HG02870 (cell line): ENCODE data around the gene KCNQ1OT1.

Source experiments
- ATAC-seq: cut with Tn5 transposase; IDR thresholded peaks from one replicate; pipeline ENCODE4 v1.9.1; 2021; ENCODE audit warnings: mild to moderate bottlenecking, moderate library complexity; ENCODE audit not compliant: unreplicated experiment

Gene KCNQ1OT1

DNA sequence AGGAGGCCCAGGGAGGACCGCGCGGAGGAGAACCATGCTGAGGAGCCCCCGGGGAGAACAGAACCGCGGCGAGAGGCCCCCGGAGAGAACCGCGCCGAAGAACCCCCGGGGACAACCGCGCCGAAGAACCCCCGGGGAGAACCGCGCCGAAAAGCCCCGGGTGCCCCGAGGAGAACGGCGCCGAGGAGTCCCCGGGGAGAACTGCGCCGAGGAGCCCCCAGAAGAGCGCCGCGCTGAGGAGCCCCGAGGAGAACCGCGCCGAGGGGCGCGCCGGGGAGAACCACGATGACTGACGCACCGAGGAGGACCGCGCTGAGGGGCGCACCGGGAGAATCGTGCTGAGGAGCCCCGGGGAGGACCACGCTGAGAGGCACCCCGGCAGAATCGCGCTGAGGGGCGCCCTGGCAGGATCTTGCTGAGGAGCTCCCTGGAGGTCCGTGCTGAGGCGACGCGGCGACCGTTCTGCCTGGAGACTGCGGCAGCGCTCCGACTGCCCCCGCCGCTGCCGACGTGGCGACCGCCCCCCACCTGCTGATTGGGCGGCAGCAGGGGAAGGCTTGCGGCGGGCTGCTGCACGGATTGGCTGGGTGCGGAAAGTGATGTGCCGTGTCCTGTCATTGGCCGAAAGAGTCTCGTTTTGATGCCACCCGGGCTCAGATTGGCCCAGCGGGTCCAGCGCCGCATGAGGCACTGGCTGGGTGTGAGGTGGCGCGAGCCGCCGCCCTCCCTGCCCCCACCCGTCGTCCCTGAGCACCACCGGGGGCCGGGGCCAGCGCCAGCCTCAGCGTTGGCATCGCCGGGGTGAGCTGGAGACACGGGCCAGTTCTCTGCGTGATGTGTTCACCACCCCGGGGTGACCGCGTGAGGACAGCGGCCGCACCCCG is at the start of gene KCNQ1OT1:
TSS of gene KCNQ1OT1 (minus strand) at position 464 of the 884 bp plus-strand sequence.
- peak; percentile 90 for ATAC-seq

DNA sequence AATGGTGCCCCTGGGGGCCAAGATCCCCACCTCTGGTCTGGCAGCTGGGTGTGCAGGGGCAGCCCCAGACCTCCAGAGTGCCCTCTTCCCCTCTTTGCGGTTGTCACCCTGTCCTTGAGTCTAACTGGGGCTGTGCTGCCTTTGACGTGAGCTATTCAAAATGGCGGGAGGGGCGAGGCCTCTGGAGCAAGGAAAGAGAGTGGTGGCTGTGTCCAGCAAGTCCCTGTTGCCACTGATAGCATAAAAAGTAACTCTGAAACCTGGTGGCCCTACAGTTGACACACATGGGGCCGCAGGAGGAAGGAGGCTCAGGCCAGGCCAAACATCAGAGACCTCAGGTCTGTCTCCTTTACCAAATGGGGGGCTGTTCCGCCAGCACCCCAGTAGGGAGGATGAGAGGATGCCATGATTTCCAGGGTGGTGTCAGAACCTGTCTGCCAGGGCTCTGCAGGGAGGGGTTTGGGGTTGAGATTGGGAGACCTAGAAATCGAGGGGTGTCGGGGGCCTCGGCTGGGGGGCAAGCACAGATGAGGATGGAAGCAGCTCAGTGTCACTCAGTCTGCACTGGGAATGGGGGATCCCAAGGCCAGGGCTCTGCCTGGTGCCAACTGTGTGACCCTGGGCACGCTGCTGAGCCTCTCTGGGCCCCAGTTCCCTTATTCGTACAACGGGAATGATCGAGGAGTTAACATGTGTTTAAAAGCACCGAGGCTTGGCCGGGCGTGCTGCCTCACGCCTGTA is 49.2 kb upstream of the KCNQ1OT1 start:
- ATAC-seq: no peak

DNA sequence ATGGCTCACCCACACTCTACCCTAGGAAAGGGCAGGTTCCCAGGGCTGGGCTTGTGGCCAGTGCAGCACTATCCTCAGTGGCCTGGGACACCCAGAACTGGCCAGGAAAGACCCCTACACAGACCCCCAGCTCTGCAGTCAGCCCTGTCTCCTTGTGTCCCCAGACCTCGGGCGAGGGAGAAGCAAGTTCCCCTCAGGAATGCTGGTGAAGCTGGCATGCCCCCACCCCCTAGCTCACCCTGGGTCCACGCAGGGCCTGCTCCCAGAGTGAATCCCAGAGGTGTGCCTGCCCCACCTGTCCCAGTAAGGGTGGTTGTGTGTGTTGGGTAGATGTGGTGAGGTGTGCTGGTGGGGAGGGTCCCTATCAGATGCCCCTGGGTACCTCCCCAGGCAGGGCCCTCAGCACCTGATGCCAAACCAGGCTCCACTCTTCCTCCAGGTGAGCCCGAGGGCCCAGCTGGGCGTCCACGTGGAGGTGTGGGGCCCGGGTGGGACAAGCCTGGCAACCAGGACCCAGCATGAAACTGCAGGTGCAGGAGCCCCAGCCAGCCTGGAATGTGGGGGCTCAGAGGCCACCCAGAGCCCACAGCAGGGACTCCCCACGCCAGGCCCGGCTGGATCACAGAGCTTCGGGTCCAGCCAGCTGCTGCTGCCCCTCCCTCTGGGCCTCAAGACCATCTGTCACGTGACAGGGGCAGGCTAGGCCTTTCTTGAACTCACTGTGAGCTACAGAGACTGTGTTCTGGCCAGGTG is 48.4 kb upstream of the KCNQ1OT1 start:
- ATAC-seq: no peak

DNA sequence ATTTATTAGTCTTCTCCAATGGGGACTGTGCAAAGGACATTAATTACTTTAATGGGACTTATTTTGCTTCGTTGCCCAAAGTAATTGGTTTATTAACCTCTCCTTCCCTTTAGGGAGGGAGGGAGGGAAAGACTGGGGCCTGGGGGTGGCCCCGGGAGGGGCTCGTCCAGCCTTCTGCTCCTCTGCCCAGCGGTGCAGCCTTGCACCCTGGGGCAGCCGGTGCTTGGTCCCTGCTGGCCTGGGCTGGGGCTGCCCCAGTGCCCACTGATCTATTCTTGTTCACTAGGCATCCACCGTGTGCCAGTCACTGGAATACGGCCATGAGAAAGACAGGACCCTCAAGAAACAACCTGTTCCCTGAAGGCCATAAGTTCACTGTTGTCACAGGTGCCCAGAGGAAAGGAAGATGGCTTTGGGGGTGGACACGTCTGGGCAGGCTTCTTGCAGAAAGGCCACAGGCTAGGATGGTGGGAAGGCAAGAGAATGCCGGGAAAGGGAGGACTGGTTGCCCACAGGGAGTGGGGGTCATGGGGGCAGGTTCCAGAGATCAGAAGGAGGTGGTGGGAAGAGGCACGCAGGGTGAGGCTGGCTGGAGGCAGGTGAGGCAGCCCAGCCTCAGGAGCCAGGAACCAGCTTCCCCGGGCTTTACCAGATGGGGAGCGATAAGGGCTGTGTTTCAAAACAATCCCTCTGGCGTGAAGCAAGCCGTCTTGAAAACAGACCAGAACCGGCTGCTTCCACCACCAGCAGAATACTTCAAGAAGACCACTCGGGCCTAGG is 47.6 kb upstream of the KCNQ1OT1 start:
- ATAC-seq: no peak

DNA sequence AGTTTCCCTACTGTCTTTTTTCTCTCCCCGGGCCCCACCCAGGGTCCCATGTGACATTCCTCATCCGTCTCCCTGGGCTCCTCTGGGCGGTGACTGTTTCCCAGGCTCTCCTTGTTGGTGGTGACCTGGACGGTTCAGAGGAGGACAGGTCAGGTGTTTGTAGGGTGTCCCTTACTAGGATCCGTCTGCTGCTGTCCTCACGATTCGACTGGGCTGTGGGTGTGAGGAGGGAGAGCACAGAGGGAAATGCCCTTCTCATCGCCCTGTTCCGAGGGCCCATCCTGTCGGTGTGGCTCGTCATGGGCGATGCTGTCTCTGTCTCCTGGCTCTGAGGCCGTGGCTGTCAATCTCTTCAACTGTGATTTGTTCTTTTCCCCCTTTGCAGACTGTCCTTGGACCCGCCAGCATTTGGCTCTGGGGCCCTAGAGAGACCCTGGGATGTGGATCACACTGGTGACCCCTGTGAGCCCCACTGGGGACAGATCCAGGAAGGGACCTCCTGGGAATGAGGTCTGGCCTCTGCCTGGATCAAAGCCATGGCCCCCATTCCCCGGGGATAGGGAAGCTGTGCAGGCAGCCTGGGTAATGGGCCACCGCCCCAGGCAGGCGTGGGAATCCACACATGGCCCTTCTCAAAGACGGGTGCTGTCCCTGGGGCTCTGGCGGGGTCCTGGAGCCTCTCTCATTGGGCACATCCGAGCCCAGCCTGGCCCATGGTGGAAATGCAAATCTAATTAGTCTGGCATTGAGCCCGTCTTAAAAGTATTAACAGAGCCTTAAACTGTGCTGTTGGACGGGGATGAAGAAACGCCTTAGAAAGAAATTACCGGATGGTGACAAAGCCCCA is 46.8 kb upstream of the KCNQ1OT1 start:
- no peak for ATAC-seq

DNA sequence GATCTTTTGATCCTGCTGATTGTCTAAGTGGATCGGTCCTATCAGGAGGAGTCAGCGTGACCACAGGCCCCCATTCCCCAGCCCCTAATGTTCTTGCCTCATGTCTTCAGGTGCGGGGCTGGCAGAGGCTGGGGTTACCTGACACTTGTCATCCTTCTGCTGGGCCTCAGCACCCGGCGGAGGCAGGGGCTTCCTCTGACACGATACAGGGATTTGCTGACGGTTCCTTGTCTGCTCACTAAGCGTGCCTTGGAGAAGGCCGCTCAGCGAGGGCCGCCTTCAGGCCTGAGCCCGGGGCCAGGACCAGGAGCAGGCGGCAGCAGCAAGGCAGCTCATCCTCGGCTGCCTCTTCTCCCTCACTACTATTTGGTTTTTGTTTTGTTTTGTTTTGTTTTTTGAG is 45.7 kb upstream of the KCNQ1OT1 start:
- no peak for ATAC-seq

DNA sequence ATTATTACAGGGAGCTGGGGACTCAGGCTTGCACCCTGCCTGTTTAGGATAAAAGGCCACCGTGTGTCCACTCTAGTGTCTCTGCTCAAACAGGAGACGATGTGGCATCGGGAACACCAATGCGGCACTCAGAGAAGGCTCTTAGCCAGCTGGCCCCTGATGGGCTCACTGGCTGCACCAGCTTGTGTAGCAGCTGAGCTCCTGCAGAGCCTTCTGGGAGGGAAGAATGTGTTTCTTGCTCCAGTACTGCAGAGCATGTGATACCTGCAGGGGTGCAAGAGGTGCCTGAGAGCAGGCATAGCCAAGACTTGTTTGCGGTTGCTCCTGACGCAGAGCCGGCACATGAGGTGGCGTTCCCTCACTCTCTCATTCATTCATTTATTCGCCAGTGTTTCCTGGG is 44.4 kb upstream of the KCNQ1OT1 start:
- ATAC-seq: no peak

DNA sequence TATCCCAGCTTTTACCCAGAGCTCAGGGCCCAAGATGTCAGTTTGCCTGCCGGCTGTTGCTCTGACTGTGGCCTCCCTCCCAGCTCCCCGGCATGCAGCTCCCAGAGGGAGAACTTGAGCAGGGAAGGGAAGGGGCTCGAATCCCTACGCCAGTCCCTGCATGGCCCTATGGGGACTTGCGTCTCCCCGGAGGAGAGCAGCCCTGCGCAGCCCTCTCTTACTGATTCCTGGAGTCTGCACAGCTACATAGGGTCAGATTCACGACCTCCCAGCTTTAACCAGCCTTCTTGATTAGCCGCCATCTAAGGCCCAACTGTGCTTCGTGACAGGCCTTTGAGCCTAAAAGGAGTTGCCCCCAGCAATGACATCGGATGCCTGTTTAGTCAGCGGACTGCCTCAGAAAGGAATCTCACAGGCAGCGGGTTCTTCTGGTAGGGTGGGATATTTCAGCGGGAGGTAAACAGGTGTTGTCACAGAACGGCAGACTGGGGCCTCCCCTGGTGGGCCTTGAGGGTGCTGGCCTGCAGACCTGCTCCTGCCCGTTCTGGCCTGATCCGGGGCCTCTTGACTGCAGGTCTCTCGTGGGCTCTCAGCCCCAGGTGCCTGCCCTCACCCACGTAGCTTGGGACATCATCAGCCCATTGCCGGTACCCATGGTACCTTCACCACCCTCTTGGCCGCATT is 43.8 kb upstream of the KCNQ1OT1 start:
- no peak for ATAC-seq

DNA sequence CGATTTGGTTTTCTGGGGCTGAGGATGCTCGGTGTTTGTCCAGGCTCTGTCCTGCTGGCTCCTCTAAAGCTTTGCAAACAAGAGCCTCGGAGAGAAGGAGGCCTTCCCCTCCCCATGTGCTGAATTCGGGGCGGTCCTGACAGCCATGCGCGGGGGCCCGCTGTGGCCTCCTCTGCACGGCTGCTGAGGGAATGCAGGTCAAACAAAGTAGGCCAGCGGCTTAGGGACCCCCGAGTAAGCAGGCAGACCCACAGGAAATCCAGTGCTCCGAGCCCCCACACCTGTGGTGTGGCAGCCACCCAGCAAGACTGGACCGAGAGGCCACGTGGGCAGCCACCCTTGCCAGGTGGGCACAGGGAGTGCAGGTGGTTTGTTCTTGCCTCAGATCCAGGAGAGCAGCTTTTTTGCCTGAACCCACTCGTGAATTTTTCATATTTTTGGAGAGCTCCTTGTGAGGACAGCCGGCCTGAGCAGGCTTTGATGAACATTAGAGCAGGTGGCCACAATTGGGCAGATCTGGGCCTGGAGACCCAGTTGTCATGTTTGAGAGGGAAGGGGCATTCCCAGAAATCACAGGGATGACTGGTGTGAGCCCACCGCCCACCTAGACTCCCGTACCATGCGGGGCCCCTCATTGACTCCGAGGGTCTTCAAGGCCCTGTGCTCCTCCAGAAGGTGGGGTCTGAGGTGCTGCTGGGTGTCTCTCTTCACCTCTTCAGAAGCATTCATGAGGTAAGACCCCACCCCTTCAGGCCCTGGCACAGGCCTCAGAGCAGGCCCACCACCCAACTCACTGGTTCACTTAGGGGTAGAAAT is 43.0 kb upstream of the KCNQ1OT1 start:
- ATAC-seq: no peak

DNA sequence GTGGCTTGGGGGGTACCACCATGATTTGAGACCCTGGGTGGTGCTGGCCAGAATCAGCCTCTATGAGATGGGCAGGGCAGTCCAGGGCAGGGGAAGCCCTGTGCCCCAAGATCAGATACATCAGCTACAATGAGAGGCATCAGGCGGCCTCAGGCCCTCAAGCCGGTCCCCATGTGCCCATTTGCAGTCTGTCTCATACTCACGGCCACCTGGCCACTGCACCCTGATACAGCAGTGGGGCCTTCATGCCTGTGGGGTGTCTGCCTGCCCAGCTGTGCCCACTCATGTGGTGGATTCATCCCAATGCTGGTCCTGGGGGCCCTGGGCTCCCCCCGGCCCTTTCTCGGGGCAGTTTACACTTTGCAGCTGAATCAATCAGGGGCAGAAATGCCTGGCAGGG is 42.4 kb upstream of the KCNQ1OT1 start:
- no peak for ATAC-seq

DNA sequence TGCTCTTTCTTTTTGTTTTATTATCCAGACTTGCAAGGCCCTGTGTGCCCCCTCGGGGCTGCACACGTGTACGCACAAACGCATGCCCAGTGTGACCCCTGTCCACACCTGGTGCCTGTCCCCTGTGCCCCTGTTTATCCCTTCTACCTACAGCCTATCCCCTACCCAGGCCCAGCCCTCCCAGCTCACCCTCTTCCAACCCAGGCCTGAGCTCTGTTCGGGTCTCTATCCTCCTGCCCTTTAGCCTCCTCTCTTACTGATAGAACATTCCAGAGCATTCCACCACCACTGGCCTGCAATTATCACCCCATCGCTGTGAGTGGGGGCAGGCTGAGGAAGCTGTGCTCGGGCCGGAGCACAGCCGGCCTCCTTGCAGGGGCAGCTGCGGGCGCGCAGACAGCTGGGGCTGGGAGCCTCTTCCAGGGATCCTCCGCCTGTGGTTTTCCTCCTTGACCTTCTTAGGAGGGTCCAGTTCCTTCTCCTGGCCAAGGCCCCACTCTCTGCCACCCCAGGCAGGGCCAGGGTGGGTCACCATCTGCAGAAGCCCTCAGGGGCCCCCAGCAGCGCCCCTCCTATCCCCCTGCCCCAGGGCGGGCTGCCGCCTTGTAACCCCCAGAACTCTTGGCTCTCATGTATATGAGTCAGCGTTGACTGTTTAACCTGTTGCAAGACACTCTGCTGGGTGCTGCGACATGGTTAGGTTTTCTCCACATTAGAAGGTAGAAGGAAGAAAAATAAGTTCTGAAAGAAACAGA is 41.8 kb upstream of the KCNQ1OT1 start:
- no peak for ATAC-seq

DNA sequence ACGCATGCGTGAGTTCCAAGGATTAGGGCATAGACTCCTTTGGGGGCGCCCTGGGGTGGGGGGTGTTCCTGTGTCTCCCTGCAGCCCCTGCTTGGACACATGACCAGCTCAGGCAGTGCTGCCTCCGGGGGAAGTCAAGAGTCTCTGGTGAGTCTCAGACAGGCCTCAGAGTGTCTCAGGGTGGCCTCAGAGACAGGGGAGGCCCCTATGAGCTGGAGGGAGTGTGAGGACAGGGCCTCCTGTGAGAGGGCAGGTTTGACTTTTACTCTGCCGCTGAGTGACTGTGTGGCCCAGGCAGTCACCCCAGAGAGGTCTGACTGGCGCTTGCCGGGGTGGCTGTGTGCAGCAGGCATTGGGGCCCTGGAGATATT is 41.2 kb upstream of the KCNQ1OT1 start:
- ATAC-seq: no peak

DNA sequence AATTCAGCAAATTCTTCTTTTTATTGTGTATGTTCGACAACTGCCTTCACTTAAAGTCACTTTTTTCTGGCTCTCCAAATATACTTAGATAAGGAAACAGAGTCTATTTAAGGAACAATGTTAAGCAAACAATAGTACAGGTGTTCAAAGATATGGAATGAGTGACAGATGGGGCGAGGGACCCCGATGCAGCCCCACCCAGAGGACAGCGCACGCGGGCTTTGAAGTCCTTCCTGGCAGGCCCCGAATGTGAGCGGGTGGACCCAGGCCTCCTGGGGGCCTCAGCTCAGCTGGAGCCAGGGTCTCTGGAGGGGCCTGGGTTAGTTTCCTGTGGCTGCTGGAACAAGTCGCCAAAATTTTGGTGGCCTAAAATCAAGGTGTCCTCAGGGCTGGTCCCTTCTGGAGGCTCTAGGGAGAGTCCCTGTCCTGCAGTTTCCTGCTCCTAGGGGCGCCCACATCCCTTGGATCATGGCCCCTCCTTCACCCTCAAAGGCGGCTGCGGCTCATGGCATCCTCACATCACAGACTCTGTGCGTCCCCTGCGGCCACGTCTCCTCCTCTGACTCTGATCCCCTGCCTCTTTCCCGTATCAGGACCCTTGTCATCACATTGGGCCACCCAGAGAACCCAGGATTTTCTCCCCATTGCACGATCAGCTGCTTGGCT is 40.6 kb upstream of the KCNQ1OT1 start:
- ATAC-seq: no peak

DNA sequence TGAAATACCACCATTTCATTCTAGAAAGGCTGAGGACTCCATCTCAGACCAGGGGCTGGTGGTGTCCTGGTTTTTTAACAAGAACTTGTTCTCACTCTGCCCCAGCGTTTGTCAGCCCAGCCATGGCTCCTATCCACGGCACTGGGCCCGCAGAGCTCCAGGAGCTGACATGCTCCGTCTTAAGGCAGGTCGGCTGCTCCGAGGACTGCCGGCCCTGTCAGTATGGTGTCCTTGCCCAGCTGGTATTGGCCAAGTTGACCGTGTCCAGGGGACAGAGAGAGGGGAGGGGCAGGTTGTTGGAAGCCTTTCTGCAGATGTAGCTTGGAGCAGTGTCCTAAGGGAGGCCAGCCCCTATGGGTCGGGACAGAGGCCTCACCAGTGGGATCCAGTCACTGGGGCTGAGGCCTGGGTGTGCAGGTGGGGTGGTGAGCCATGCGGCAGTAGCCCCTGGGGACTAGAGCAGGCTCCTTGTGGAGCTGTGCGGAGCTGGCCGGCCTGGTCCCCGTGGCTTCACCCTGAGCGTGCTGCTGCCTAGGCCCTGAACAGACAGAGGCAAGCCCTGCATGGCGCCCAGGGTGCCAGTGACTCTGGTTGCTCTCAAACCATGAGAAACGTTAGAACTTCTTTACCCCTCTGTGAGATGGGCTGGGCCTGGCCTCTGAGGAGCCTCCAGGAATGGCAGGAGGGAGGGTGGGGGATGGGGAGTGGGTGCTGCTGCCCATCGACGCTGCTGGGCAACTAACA is 39.9 kb upstream of the KCNQ1OT1 start:
- no peak for ATAC-seq

DNA sequence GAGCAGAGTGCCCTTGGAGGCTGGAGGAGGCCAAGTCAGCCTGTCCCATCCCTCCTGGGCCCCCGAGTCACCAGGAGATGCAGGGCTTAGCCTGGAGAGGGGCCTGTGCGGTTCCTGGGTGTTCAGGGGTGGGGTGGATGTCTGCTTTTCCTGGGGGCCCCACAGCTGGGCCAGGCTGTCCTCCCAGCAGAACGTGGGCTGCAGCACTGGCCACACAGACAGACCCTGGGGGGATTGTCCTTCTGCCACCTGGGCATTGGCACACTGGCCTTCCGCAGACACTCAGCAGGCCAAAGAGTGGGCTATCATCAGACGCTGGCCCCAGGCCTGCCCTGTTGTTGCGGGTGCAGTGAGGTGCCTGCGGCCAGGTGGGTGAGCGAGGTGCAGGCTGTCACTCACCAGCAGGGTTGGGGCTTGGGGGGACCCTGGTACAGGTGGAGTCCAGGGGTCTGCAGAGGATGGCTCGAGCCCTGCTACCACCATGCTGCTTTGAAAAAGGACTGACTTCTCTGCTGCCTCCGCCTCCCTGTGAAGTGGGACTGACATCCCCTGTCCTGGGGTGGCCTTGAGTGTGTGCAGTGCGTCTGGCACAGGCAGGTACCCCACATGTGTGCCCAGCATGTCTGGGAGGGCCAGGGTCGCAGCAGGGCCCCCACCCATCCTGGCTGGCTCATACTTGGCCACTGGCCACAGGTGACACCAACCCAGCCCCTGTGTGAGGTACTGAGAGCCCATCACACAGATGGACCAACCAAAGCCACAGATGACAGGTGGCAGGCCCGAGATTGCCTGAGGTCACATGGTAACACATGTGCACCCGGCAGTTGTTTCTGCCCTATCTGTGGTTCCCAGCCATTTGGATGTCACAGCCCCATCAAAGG is 39.0 kb upstream of the KCNQ1OT1 start:
- no peak for ATAC-seq

DNA sequence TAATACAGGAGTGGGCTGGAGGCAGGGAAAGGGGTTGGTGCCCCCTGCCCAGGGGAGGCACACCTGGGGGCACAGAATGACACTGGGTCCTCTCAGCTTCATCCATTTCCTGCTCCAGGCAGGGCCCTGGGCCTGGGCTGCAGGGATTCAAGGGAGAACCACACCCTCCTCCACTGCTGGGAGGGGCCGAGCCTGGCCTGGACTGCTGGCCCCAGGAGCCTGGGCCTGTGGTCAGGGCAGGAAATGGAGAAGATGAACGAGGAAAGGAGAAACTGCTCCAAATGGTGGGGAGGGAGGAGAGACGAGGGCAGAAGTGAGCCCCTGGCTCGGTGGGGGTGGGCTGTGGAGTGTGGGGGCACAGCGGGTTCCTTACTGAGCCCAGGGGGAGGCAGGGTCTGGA is 38.1 kb upstream of the KCNQ1OT1 start:
- ATAC-seq: no peak
